Smooth muscle cell of the umbilical artery (primary cell): ENCODE measurements around the gene ZC3H12D. TPM values are rescaled to one million over a fixed set of nuclear protein-coding genes. Genes with fewer than 3 reads are reported as not detected.

Source experiments
- total RNA-seq: library from RNA; depleted of rRNA; stranded (reverse); fragments of >200 nt; gene quantifications from 2 replicates; pipeline ENCODE4 v1.2.3, GENCODE V29; 2014

ZC3H12D gene
- 0.05 and 0.30 TPM in 2 replicates for total RNA-seq

GRCh38 chr6:149484733-149485700 is at the start of gene ZC3H12D:
TSS of gene ZC3H12D (minus strand) at chr6:149485014. CDS start at chr6:149474543, 10,471 bp downstream.

GRCh38 chr6:149400050-149400449 is 84.8 kb downstream of the ZC3H12D start, which contains the start of gene SUMO4:
TSS of gene SUMO4 (plus strand) at chr6:149400262. CDS start at chr6:149400392, 130 bp downstream.

Other genes starting within 250 kb of the ZC3H12D start
- gene TAB2, start 167.3 kb downstream of the ZC3H12D start, total RNA-seq, result 26.7 and 43.0 TPM in 2 replicates
- gene SUMO4, start 84.8 kb downstream of the ZC3H12D start, total RNA-seq, result 2.1 and 3.2 TPM in 2 replicates
- 45.1 and 54.9 TPM in 2 replicates for gene PPIL4, start 61.0 kb upstream of the ZC3H12D start, total RNA-seq
- gene GINM1, start 81.4 kb upstream of the ZC3H12D start, total RNA-seq, result 69.0 and 92.1 TPM in 2 replicates
- 32.5 and 38.9 TPM in 2 replicates for gene KATNA1, start 163.7 kb upstream of the ZC3H12D start, total RNA-seq
- gene LATS1, start 233.1 kb upstream of the ZC3H12D start, total RNA-seq, result 9.8 and 12.7 TPM in 2 replicates